Activated naive CD4-positive, alpha-beta T cell treated with anti-CD3 and anti-CD28 coated beads, Interleukin-2, amount 50 U/mL, for 16 hours (primary cell): ENCODE measurements around the gene NSUN4.
"Not testable (repeated sequence)": the region's sequence is repeated elsewhere in the genome, so short reads cannot be mapped to it uniquely, and the experiment has no call there.

Experiments used
- DNase-seq: peaks from one replicate; pipeline ENCODE4 v3.0.0-alpha.2; 2020

The NSUN4 gene

DNA sequence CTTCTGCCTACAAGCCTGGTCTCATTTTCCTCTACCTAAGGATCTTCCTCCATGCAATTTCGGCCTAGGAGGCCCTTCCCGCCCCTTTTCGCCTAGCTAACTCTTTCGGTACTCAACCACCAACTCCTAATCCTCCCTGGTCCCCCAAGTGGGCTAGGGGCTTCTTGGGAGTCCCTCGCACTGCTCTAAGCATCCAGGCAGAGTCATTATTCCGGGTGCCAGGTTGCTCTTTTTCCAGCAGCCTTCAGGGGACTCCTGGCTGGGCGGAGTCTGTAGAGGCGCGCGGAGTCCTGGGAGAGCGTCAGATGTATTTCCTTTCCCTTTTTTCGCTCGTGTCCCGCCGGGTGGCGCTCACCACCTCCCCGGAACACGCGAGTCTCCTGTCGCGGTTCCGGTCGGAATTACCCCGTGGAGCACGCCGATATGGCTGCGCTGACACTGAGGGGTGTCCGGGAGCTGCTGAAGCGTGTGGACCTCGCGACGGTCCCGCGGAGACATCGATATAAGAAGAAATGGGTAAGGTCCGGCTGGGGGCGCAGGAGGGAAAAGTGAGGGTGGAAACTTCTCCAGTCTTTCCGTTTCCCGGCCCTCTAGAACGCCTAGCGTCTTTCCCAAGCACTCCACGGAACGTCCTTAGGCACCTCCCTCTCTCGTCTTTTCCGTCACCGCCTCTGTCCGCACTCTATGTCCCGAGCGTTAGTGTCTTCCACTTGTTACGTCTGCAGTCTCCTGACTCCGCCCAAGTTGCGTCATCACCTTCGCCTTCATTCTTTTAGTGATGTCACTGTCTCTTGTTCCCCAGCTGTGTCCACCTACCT lies at the start of gene NSUN4:
NSUN4 (plus strand) TSS at position 404 of the 818 bp plus-strand sequence; CDS start at position 424, 20 bp downstream.
- peak; percentile 87 for DNase-seq

DNA sequence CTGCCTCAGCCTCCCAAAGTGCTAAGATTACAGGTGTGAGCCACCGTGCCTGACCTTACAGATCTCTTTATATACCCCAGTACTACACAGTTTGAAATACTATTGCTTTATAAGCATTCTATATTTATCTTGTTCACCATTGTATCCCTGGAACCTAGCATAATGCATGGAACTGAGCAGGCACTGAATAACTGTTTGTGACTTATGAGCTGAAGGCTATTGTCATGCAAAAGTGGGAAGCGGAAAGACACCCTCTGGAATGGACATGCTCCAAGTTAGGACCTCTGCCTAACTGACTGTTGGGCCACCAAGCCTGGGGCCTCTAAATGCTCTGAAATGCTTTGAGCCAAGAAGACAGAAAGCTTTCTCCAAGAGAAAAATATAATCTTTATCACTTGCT lies 45.3 kb upstream of the NSUN4 start:
- no peak for DNase-seq

DNA sequence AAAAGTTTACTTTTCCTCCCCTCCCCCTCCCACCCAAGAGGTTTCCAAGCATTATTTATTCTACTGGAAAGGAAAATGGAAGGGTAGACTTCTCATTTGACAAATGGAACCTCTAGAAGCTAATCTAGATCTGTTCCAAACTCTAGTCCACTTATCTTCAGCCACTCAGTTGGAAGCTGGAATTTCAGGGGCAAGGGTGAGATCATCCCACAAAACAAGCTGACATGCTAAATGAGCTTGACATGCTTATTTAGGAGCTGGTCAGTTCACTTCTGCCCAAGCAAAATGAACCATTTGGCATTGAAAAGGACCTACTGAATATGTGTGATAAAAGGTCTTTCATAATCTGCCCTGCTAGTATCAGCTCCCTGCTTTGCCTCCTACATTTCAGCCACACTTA lies 42.2 kb upstream of the NSUN4 start:
- no peak for DNase-seq

GRCh38 chr1:46300673-46301405 lies 39.8 kb upstream of the NSUN4 start:
- no peak for DNase-seq

DNA sequence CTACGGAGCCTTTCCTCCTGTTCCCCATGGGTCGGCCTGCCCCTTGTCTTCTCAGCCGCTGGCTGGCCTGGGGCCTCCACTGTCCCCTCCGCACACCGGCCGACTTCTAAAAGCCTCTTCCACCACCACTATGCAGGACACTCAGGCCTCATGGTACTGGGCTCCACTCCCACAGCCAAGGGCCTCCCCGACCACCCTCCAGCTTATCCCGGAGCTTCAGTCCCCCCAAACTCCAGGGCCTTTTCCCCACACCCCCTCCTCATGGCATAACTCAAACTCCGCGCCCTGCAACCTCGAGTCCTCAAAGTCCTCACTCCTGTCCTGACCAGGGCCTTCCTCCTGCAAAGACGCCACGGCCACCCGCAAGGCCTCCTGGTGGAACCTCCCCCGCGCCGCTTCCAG lies 39.2 kb upstream of the NSUN4 start:
- no peak for DNase-seq

DNA sequence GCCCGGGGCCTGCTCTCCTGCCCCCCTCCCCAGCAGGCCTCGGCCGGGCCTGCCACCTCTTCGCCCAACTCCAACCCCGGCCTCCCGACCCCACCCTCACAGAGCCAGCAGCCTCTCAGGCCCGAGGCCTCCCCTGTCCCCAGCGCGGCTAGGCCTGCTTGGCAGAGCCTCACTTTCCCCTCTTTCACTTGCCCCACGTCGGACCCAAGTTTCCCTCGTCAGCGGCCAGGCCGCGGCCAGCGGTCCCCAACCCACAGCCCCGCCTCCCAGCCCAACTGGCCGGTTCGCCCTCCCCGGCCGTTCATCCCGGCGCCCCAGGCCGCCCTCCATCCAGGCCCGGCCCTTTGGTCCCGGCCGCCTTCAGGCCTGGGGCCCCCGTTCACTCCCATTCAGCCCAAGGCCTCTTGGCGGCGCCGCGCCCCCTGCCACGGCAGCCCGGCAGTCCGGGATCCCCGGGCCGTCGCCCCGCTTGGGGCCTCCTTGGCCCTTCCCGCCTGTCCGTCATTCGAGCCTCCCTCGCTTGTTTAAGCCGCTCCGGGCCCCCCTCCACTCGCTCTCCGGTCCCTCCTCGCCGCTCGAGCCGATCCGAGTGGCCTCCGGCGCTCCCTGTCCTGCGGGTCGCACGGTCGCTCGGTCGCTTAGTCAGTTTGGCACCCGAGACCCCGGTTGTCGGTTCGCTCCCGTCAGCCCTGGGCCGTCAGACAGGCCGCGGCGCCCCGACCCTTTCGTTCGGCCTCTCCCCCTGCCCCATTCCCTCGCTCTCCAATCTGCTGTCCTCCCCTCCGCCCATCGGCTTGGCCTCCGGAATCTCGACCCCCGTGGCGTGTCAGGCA lies 38.6 kb upstream of the NSUN4 start:
- peak; percentile 57 for DNase-seq

- no peak for DNase-seq
Observed at GRCh38 chr1:46302641-46303037, 38.0 kb upstream of the NSUN4 start.

GRCh38 chr1:46303038-46303871 lies 37.4 kb upstream of the NSUN4 start, which contains the start of the genes LRRC41 and UQCRH:
Gene LRRC41 (minus strand): TSS chr1:46303616. CDS start chr1:46303322, 294 bp downstream.
Gene UQCRH (plus strand): TSS chr1:46303698. CDS start chr1:46303767, 69 bp downstream.
- peak; percentile 92 for DNase-seq

- no peak for DNase-seq
Observed at GRCh38 chr1:46303872-46304326, 36.7 kb upstream of the NSUN4 start.

DNA sequence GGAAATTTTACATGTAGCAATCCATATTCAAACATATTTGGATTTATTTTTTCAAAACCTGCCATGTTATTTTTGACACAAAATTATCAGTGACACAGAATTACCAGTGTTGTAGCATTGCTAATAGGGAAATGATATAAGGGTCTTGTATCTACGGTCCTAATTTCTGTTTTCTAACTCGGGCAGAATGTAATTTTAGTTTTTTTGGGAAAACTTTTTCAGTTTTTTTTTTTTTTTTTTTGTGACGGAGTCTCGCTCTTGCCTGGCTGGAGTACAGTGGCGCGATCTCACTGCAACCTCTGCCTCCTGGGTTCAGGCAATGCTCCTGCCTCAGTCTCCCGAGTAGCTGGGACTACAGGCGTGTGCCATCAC lies 34.5 kb upstream of the NSUN4 start:
- no peak for DNase-seq

- no peak for DNase-seq
Observed at GRCh38 chr1:46309401-46310159, 31.0 kb upstream of the NSUN4 start.

DNA sequence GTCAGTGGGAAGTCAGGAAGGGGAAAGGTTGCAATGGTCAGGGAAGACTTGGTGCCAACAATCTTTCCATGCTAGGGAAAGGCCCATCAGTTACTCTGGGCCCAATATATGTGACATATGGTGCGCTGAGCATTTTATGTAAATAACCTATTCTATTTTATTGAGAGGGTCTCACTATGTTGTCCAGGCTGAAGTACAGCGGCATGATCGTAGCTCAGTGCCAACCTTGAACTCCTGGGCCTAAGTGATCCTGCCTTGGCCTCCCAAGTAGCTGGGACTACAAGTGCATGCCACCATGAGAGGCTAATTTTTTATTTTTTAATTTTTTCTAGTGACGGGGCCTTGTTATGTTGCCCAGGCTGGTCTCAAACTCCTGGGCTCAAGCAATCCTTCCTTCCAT lies 30.3 kb upstream of the NSUN4 start:
- DNase-seq: no peak

- DNase-seq: no peak
Observed at GRCh38 chr1:46315669-46316403, 24.8 kb upstream of the NSUN4 start.

- DNase-seq: no peak
Observed at GRCh38 chr1:46317323-46317722, 23.3 kb upstream of the NSUN4 start.

- DNase-seq: not testable (repeated sequence)
Observed at GRCh38 chr1:46319301-46319700, 21.3 kb upstream of the NSUN4 start.

GRCh38 chr1:46319960-46320914 lies 20.4 kb upstream of the NSUN4 start:
- DNase-seq: not testable (repeated sequence)

GRCh38 chr1:46322191-46322590 lies 18.4 kb upstream of the NSUN4 start:
- not testable (repeated sequence) for DNase-seq

DNA sequence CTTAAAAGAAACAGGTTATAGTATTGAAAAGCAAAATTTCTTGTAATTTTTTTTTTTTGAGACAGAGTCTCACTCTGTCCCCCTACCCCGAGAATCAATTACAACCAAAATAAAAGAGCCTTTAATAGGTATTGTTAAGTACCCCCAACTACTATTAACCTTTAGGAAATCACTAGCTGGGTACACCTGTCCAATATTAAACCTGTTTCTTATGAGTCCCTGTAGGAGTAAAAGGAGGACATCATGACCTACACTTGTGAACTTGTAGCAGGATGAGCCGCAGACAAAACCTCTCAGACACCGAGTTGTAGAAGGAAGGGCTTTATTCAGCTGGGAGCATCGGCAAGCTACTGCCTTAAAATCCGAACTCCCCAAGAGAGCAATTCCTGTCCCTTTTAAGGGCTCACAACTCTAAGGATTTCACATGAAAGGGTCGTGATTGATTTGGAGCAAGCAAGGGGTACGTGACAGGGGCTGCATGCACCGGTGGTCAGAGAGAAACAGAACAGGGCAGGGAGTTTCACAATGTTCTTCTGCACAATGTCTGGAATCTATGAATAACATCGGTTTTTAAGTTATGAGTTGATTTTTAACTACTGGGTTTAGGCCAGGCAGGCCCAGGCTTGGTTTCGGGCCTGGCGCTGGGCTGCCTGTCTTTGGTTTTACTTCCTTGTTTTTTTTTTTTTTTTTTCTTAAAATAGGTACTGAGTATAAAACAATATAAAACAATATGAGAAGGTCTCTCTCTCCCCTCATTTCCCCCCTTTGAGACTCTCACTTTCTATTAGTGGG lies 15.1 kb upstream of the NSUN4 start:
- not testable (repeated sequence) for DNase-seq
